Stimulated activated CD8-positive, alpha-beta memory T cell treated with anti-CD3 and anti-CD28 coated beads, Interleukin-15, amount 100 ng/mL, for 4 hours (primary cell): Measurements from ENCODE around the gene PARL.

Experiments used
- DNase-seq, 2 donors: peaks; one replicate each; pipeline ENCODE4 v3.0.0-alpha.2; 2020; ENCODE audit warnings: low read depth in 2 of 2

Gene PARL

DNA sequence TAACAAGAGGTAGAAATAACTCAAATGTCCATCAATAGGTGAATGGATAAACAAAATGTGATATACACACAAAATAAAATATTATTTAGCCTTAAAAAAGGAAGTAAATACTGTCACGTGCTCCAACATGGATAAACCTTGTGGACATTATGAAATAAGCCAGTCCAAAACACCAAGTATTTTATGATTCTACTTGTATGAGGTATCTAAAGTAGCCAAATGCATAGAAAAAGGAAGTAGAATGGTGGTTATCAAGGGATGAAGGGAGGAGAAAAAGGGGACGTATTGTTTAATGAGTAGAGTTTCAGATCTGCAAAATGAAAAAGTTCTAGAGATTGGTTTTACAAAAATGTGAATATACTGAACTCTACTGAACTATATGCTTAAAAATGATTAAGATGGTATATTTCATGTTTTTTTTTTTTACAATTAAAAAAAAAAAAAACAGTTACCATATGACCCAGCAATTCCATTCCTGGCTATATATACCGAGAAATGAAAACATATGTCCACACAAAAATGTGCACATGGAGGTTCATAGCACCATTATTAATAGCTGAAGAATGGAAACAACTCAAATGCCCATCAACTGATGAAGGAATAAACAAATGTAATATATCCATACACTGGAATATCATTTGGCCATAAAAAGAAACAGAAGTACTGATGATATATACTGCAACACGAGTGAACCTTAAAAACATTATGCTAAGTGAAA lies 30.2 kb downstream of the PARL start:
- DNase-seq = no peak

DNA sequence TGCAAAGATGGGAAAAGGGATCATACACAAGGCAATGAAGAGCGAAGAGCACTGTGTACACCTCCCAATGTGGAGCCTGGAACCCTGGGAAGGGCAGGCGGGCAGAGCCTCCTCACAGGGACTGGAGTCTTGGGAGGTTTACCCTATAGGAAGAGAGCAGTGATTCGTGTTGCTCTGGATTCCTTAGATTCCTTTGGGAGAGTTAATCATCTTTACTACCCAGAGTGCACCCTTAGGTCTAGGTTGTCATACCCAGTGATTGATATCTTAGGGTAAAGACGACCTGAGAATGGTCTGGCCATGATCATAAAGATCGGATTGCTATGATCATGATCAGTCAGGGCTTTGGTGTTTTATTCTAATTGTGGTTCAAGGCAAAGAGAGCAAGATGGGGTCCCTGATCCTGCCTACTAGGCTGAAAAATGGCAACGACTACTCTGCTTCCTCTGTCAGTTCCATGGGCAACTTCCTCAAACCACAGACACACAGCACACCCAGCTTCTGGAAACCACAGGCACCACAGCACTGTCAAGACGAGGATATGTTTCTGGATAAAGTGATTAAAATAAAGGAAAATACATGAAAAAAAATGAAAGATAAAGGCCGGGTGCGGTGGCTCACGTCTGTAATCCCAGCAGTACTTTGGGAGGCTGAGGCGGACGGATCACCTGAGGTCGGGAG lies 38.9 kb downstream of the PARL start:
- DNase-seq = no peak

DNA sequence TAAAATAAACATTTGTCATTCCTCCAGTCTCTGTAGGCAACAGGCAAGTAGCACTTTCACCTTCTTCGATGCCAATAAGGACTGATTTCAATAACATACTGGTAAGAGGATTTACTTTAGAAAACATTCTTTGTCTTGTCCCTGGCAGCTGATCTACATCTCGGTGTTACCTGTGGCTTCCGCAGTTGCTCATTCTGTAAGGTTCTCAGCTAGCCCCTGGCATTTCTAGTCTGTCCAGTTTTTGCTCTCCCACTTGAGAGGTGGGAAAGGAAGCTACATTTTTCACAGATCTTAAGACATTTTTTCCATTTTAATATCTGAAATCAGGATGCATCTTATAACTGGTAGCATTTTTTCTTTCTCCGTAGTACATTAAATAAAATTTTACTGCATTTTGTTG lies 39.6 kb downstream of the PARL start:
- no peak for DNase-seq

DNA sequence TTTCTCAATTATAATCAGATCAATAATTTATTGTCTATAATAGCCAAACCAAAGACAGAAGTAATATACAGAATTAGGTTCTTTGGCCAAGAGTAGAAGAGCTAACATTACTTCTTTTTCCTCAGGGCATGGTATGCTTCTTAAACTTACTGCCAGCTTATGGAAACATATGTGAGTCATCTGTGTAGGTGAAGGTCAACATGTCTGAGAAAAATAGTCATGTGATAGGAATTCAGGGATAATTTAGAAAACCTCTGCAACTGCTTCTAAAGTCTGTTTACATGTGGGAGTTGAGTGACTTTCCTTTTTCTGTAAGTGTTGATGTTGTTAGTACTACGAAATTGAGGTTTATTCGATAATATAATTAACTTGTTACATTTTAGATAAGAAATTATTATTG lies 40.1 kb downstream of the PARL start:
- DNase-seq = no peak

DNA sequence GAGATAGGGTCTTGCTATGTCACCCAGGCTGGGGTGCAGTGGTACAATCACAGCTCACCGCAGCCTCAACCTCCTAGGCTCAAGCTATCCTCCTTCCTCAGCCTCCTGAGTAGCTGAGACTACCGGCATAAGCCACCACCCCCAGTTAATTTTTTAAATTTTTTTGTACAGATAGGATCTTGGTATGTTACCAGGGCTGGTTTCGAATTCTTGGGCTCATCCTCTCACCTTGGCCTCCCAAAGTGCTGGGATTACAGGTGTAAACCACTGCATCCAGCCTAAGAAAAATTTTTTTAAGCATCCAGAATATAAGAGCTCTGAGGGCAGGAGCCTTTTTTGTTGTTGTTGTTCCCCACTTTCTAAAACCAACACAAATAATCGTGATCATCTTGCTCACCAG lies 44.9 kb downstream of the PARL start:
- DNase-seq = no peak

DNA sequence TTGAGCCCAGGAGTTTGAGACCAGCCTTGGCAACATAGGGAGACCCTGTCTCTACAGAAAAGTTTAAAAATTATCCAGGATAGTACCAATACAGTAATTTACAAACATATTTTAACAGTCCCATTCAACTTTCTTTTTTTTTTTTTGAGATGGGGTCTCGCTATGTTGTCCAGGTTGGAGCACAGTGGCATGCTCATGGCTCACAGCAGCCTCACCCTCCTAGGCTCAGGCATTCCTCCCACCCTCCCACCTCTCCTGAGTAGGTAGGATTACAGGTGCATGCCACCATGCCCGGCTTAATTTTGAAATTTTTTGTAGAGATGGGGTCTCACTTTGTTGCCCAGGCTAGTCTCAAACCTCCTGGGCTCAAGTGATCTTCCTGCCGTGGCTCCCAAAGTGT lies 46.8 kb downstream of the PARL start:
- no peak for DNase-seq

DNA sequence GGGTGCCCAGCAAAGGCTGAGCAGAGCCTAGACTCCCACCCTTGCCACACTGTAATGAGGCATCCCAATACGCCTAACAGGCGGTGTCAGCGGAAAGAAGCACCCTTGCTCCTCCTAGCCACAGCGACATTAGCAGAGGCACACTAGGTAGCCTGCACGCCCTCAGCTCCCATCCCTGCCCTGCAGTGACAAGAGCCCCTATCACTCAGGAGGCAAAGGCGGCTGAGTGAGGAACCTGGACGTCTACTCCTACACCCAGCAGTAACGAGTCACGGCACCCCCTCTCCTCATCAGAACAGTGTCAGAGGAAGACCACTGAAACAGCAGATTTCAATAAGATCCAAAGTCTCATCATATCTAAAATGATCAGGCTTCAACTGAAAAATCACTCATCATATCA lies 47.3 kb downstream of the PARL start:
- DNase-seq = no peak

DNA sequence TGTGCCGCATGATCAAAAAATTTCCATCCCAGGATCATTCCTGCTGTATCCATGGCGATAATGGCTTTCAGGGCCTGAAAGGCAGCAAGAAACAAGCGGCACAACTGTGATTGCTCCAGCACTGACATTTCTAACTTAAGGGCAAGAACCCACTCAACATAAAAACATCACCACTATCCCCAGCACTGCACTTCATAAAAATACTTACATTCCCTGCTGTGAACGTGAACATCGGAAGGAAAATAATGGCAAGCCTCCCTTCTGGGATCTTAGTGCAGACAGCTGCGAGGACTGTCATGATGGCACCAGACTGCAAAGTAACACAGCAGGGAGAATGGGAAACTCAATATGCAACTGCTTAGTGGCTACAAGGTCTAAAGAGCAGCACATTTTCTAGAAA lies 51.2 kb downstream of the PARL start:
- no peak for DNase-seq

DNA sequence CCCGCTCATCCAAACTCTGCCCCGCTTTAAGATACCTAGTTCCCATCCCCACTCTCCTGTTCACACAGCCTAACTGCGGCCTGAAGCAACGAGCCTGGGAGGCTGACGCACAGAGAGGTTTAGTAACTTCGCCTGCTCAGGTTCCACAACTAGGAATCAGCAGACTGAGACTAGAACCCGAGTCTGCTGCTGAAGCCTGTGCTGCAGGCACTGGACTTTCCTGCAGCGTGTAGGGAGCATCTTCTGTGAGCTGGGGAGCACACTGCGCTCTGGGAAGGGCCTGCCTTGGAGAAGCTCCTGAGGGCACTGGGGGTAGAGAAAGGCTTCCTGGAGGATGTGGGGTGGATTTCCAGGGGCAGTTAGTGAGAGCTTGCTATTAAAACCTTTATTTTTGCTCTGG lies 54.5 kb downstream of the PARL start:
- no peak for DNase-seq

DNA sequence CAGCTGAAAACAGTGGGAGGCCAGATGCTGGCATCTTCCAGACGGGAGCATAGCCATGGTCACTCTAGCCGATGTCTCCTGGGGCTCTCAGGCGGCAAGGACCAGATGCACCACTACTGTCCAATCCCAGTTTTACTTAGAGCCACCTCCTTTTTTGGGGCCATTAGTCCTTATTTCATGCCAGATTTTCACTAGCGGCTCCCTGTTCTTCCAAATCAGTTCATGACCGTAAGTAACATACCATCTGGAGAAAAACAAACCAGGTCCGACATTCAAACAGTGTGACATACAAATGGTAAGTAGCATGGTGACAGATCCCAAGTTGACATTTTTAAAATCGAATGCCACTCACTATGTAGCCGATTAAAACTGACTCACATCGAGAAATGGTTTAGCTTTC lies 55.2 kb downstream of the PARL start:
- DNase-seq = no peak

DNA sequence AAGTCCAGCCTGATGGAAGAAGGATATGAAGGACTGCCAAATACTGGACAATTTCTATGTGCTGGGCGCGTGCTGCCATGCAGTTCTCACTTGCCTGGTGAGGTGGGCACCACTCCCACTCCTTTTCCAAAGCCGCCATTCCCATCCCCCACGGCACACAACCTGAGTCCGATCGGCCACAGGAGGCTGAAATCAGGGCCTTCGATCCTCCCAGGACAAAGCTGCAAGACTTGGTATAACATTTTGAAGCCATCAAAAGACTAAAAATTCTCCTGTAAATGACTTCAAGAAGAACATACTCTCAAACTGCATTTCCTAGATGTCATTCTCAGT lies 56.2 kb downstream of the PARL start:
- DNase-seq = no peak

DNA sequence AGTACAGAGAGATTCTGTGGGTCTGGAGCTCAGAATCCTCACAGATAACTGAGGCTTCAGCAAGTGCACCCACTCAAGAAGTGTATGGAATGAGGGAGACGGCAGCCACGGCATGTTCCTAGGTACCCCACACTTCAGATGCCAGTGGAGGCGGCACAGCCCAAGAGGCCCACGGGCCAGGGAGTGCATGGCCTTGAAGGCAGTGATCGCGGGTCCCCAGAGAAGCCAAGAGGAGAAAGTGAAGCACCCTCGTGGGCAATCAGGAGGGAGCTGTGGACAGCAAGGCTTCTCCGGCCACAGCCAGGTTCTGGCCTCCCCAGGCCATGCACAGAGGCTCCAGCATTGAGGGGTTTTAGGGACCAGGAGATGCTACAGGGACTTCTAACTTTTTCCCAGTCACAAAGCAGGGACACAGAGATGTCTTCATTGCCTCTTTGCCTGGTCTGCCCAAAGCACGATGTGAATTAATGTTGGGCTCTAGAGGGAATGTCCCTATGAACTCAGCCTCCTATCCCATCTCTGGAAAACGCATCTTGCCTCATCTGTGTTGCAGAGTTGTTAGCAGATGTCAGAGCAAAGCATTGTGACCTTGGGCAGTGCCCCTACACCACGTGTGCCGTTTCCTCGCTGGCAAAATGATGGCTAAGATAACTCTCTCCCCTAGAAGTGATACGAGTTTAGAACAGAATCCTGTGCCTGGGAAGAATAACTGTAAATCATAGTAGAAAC lies 56.7 kb downstream of the PARL start:
- DNase-seq = no peak

DNA sequence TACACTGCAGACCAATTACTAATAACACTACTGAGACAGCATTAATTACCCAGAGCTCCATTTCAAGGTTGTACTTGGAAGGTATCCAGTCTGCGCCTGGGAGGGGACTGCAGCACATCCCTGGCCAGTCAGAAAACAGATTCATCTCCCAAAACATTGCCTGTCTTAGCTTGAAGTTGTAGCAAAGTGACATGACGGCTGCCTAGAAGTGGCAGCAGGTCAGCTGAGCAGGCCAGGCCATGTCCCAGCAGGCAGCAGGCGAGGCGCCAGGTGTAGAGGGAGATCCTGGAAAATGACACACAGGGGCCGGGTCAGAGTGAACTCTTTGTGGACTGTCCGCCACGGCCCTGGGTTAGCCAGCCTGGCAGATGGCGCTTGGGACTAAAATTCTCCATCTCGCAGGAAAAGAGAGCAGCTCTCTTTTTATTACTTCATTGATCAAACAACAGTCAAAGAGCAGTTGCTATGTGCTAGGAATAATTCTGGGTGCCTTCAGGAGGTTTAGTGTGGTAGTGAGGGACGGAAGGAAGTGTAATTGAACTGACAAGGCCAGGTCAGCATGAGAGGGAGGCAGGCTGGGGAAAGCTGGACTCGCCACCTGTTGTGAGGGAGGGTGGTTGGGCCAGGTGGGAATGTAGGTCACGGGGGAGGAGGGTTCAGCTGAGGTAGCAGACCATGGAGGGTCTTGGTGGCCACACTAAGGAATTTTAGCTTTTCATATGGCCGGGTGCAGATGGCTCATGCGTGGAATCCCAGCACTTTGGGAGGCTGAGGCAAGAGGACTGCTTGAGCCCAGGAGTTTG lies 58.0 kb downstream of the PARL start:
- DNase-seq = no peak

DNA sequence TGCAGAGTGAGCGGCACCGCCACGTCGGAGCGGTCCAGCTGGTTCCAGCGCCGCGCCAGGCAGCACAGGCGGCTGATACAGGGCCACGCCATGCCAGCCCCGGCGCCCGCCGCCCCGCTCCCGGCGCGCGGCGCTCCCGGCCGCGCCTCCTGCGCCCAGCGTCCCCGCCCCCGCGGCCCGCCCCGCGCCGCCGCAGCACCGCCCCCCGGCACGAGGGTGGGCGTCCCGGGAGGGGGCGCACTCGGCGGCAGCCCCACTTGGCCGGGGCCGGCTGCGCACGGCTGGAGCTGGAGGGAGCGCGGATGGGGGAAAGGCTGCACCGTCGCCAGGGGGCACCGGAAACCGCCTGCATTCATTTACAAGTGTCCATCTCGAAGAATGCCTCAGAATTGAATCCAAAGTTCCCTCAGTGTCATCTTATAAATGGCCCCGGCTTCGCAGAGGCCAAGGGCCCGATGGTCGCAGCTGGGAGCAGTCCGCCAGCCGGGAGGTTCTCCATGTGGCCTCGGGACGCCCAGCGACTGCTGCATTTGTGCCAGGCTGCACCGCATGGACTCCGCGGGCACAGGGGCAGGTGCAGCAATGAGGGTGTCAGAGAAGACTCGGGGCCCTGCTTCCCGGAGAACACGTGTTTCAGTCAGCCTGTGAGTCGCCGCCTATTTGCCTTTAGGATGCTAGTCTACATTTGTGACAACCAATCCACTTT lies 59.1 kb downstream of the PARL start, which contains the start of gene MAP6D1:
MAP6D1 (minus strand) TSS at position 122 of the 706 bp plus-strand sequence; CDS start at position 92, 30 bp downstream.
- peak in 1 of 2 donors; percentile 37 for DNase-seq

DNA sequence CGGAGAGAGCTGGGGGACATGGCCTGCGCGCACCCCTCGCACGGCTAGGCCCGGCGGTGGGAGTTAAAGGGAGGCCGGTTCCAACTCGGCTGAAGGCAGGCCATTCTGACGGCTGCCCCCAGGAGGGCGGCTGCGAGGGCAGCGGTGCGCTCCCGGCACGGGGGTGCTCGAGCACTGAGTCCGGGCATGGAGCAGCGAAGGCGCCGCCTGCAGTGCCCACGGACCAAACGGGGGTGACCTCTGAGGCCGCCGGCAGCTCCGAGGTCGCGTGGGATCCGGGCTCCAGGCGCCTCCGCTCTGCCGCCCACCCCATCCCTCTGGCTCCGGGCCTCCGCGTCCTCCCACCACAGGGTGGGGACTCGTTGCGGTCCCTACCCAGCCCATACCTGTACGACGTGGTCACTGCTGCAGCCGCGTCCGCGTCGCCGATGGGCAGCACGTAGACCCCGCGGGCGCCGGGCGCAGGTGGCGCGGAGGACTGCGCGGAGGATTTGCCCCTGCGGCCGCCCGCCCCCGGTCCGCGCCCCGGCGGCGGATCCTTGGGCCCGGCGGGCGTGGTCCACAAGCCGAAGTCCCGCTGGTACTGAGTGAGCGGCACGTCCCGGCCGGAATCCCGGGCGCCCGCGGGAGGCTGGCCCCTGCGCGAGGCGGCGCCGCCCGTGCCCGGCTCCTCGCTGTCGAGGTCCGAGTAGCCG lies 59.8 kb downstream of the PARL start:
- DNase-seq = no peak

DNA sequence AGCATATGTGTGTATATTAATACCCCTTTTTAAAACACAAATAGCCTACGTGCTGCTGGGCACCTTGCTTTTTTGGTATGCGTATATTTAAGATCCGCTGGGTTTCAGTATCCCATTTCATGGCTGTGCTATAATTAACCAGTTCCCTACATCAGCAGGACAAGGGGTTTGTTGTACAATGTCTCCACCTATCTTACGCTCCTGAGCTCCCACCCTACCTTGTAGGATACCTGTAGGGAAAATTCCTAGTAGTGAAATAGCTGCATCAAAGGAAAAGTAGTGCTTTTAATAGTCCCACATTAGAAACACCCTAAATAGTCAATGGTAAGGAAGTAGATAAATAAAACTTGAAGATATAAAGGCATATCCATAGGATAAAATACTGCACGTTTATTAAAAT lies 60.7 kb downstream of the PARL start:
- no peak for DNase-seq

DNA sequence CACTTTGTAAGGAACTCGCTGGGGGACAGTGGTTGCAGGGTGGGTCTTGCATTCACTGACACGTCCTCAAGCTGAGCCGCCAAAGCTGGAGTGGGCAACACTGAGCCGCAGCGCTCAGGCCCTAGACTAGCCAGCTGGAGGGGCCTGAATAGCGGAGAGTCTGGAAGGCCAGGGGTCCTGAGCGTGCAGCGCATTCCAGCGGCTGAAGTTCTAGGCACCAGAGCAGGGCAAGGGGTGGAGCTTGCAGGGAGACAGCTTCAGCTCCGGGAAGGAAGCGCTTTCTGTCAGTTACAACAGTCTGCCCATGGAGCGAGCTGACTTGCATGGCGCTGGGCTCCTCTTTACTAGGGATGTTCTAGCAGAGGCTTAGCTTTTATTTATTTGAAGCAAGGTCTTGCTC lies 62.0 kb downstream of the PARL start:
- DNase-seq = no peak

DNA sequence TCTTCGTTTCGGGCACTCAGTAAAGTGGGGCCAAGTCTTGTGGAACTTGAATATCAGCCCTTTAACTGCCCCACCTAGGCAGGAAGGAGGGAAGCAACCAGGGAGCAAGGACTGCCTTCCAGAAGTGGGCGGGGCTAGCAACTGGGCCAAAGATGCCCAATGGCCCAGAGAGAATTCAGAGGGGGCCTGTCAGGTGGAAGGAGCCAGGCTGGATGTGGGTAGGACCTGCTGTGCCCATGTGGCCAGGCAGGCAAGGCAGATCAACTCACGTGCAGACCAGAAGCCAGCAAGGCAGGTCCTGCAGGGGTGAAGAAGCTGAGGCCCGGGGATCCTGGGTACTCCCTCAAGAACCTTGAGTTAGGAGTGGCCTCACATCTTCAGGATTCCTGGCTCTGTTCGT lies 64.8 kb downstream of the PARL start:
- no peak for DNase-seq

DNA sequence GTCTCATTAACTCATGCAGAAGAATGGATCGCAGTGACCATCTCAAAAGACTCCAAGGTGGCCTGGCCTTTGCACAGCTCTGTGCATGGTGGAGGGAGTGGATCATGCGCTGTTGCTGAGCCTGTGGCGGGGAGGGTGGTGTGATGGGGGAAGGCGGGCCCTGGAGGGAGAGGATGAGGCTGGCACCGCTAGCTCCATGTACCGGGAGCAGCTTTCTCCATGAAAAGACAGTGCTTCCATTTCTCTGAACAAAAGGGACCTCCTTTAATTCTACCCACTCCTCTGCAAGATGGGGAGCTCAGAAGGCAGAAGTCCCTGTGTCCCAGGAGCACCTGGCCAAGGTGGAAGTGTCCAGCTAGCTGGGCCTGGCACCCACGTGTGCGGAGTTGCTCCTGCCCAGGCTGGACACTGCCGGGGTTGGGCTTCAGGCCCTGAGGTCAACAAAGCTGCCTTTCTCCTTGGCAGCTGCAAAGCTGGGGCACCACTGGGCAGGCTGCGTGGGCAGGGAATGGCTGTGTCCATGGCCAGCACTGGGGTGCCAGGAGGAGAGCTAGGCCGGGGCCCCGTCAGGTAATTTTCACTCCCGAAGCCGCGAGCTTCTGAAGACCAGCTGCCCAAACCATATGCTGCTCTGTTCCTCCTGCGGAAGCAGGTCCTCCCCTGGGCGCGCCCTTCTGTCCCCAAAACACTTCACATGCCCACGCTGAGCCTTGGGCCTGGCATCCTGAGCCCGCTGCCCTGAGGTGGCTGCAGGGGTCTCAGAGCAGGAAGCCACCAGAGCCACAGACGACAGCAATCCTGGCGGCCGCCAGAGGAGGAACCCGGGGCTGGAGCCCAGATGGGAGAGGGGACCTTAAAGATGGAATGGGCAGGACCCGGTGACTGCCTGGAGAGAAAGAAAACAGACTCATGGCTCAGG lies 65.7 kb downstream of the PARL start:
- DNase-seq = no peak

DNA sequence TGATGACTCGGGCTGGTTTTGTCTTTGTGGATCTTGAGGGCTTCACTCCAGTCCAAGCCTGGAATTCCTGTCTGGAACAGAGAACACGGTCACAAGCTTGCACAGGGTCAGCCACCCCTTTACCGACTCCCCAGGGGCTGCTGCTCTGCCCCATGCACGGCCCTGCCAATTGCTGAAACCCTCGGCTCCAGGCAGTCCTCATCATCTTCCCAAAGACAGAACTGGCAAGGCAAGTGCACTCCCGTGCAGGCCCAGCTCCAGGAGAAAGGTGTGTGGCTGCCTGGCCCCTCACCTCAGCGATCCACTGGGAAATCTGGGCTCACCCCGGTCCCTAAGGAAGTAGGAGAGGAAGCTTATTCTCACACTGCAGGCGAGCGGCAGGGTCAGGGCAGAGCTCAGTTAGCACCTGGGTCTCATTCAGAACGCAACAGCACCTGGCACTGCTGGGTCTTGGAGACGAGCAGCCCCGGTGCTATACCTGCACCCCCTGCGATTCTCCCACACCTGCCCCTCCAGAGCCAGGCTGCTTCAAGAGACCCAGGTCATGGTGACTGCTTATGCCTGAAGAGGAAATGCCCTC lies 66.5 kb downstream of the PARL start:
- no peak for DNase-seq
